Caco-2 (cell line): ENCODE data around the gene CUL4A. TPM values are rescaled to one million over a fixed set of nuclear protein-coding genes. Genes with fewer than 3 reads are reported as not detected.
A peak's percentile ranks its signal among the peaks of the same experiment; 100 is the strongest.

Experiments
- BruUV-seq: library from RNA; stranded (reverse); fragments of 400-500 nt; replicated peaks from 2 replicates; lab custom pipeline; 2021; lab: Mats Ljungman, UMichigan
- CTCF ChIA-PET: fragments of 300-600 bp; sonication (Branson Sonifier 250); formaldehyde crosslinking; loops from one replicate; lab custom pipeline; 2022; ENCODE audit warnings: antibody characterized with exemption; lab: Charles Lee
- POLR2A ChIA-PET: fragments of 300-600 bp; sonication (Branson Sonifier 250); formaldehyde crosslinking; loops from one replicate; lab custom pipeline; 2022; ENCODE audit warnings: antibody characterized with exemption; lab: Charles Lee
- DNase-seq, 2 experiments: peaks; one replicate each; pipeline versions ENCODE4 v3.0.0 to v3.0.0-alpha.2; 2020 to 2022
- H3K27me3 ChIP-seq: replicated peaks from 2 replicates; pipeline ENCODE4 v1.6.0; 2011; ENCODE audit warnings: low read length; ENCODE audit not compliant: control insufficient read depth, insufficient read depth
- H3K36me3 ChIP-seq: 2 replicates; pipeline ENCODE4 v1.5.1; 2011; ENCODE audit warnings: low read length; ENCODE audit not compliant: control insufficient read depth, insufficient read depth
- H3K4me1 ChIP-seq: fragments of 250-450 bp; sonication (Bioruptor Pico); 2 replicates; pipeline ENCODE4 v1.5.1; 2020; ENCODE audit warnings: mild to moderate bottlenecking
- H3K4me3 ChIP-seq: 2 replicates; pipeline ENCODE4 v1.5.1; 2011; ENCODE audit warnings: low read depth, mild to moderate bottlenecking, control low read depth, low read length
- H3K9me3 ChIP-seq: fragments of 250-450 bp; sonication (Bioruptor Pico); 2 replicates; pipeline ENCODE4 v1.5.1; 2020; ENCODE audit warnings: mild to moderate bottlenecking, moderate library complexity
- H3K27ac Mint-ChIP-seq: one replicate; pipeline ENCODE4 v1.8.0; 2022; ENCODE audit warnings: mixed read lengths; ENCODE audit not compliant: unreplicated experiment
- H3K27me3 Mint-ChIP-seq: one replicate; pipeline ENCODE4 v1.8.0; 2022; ENCODE audit warnings: mixed read lengths; ENCODE audit not compliant: insufficient read depth, unreplicated experiment
- H3K36me3 Mint-ChIP-seq: one replicate; pipeline ENCODE4 v1.8.0; 2022; ENCODE audit warnings: mild to moderate bottlenecking, mixed read lengths; ENCODE audit not compliant: insufficient read depth, unreplicated experiment
- H3K4me1 Mint-ChIP-seq: one replicate; pipeline ENCODE4 v1.8.0; 2022; ENCODE audit warnings: low read depth, mixed read lengths; ENCODE audit not compliant: unreplicated experiment
- H3K4me3 Mint-ChIP-seq: one replicate; pipeline ENCODE4 v1.8.0; 2022; ENCODE audit warnings: mild to moderate bottlenecking, moderate library complexity, mixed read lengths; ENCODE audit not compliant: unreplicated experiment
- H3K9me3 Mint-ChIP-seq: one replicate; pipeline ENCODE4 v1.8.0; 2022; ENCODE audit warnings: mixed read lengths; ENCODE audit not compliant: unreplicated experiment
- intact Hi-C: fragments of 100-400 bp; cut with micrococcal nuclease; formaldehyde crosslinking; loops from one replicate; pipeline ENCODE4 v1.10.0; 2022; ENCODE audit not compliant: unreplicated experiment
- total RNA-seq: library from RNA; stranded (reverse); gene quantifications from 2 replicates; pipeline ENCODE4 v1.2.3, GENCODE V29; 2022
- TF ChIP-seq, protein P1 (sequence below), 2 experiments: fragments of 200-600 bp in 1 of 2; IDR thresholded peaks; 1 replicate in 1 of 2; 2 replicates in 1 of 2; pipeline versions ENCODE4 v1.5.1 to v1.8.0; 2011 to 2022; ENCODE audit warnings: antibody characterized with exemption in 1 of 2, control low read depth in 1 of 2, inconsistent platforms in 1 of 2, low read depth in 1 of 2, low read length in 1 of 2, mild to moderate bottlenecking in 1 of 2, moderate library complexity in 1 of 2; ENCODE audit not compliant: insufficient read depth in 1 of 2, severe bottlenecking in 1 of 2, unreplicated experiment in 1 of 2

The CUL4A gene
- total RNA-seq, 1 experiment from 2014 or later: 125 TPM

- Histone ChIP-seq H3K4me3 (no peak overlapping the region), H3K9me3 (no peaks in the 10 kb centered on the region), H3K36me3 (no peaks in the 10 kb centered on the region; the same call in 1 of the 2 replicates), H3K27me3 (no peaks in the 10 kb centered on the region), H3K4me1 (peaks cover 14% of the 10 kb centered on the region)
- BruUV-seq: no TSS peak
- TF ChIP-seq, protein P1, sequence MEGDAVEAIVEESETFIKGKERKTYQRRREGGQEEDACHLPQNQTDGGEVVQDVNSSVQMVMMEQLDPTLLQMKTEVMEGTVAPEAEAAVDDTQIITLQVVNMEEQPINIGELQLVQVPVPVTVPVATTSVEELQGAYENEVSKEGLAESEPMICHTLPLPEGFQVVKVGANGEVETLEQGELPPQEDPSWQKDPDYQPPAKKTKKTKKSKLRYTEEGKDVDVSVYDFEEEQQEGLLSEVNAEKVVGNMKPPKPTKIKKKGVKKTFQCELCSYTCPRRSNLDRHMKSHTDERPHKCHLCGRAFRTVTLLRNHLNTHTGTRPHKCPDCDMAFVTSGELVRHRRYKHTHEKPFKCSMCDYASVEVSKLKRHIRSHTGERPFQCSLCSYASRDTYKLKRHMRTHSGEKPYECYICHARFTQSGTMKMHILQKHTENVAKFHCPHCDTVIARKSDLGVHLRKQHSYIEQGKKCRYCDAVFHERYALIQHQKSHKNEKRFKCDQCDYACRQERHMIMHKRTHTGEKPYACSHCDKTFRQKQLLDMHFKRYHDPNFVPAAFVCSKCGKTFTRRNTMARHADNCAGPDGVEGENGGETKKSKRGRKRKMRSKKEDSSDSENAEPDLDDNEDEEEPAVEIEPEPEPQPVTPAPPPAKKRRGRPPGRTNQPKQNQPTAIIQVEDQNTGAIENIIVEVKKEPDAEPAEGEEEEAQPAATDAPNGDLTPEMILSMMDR (IDR thresholded peaks at IDR 0.05; ENCODE audit: insufficient read depth in 1 of 2, low read depth in 1 of 2, low read length in 1 of 2, severe bottlenecking in 1 of 2, unreplicated experiment in 1 of 2): no peak
- peaks cover 49% of the 10 kb centered on the region for H3K36me3 Mint-ChIP-seq
- no peak overlapping the region for H3K4me3 Mint-ChIP-seq
- ChIA-PET POLR2A (no interaction called here), CTCF (interaction anchor here (0.7 kb wide), 1 partner anchor 138 kb away, joined by 4 read pairs; no protein-coding TSS in a partner anchor)
- H3K27ac Mint-ChIP-seq: no peak overlapping the region
- H3K9me3 Mint-ChIP-seq: no peaks in the 10 kb centered on the region
- peak in 1 of 2 experiments; percentile 62 for DNase-seq
- intact Hi-C loops: no loop called here
- H3K27me3 Mint-ChIP-seq: no peaks in the 10 kb centered on the region
- H3K4me1 Mint-ChIP-seq: peaks cover 13% of the 10 kb centered on the region
Observed at GRCh38 chr13:113169277-113170272, 39.8 kb upstream of the CUL4A start.

GRCh38 chr13:113170511-113170910 lies 38.9 kb upstream of the CUL4A start:
- POLR2A ChIA-PET: no interaction called here
- H3K27me3 Mint-ChIP-seq: no peaks in the 10 kb centered on the region
- BruUV-seq: no TSS peak

More at GRCh38 chr13:113170511-113170910, 38.9 kb upstream of the CUL4A start:
- Mint-ChIP-seq H3K9me3 (no peaks in the 10 kb centered on the region), H3K4me3 (no peak overlapping the region), H3K4me1 (peaks cover 13% of the 10 kb centered on the region), H3K27ac (peak overlapping the region; percentile 59), H3K36me3 (peaks cover 57% of the 10 kb centered on the region)
- Histone ChIP-seq H3K4me1 (peaks cover 14% of the 10 kb centered on the region), H3K27me3 (no peaks in the 10 kb centered on the region), H3K9me3 (no peaks in the 10 kb centered on the region), H3K36me3 (no peaks in the 10 kb centered on the region; the same call in 1 of the 2 replicates), H3K4me3 (no peak overlapping the region)
- intact Hi-C loops: no loop called here
- no peak for DNase-seq
- CTCF ChIA-PET: no interaction called here
- TF ChIP-seq, protein P1 (IDR thresholded peaks at IDR 0.05; ENCODE audit: insufficient read depth in 1 of 2, low read depth in 1 of 2, low read length in 1 of 2, severe bottlenecking in 1 of 2, unreplicated experiment in 1 of 2): no peak
